Measurements from ENCODE around the gene CCDC110. TPM values are rescaled to one million over a fixed set of nuclear protein-coding genes. Genes with fewer than 3 reads are reported as not detected.

Gene CCDC110
- total and polyA plus RNA-seq, 7 donors, result 0.07 to 7.0 (median 0.65) TPM

GRCh38 chr4:185480016-185480732 is 8.6 kb upstream of the CCDC110 start:
- no peak for DNase-seq
- H3K27ac ChIP-seq, result peak overlapping the region; percentile 83
- peaks cover 30% of the 10 kb centered on the region for H3K4me1 ChIP-seq
- WGBS, 3 donors, result 28 to 34% (median 31%) methylated on average over 15 of the region's 15 CpGs
- intact Hi-C loops (cut with DNase I), result no loop called here
- ATAC-seq, result peak; percentile 29 to 54 (median 35)
- H3K27me3 ChIP-seq (ENCODE audit: insufficient read depth in 3 of 3, low read length in 2 of 3), result no peaks in the 10 kb centered on the region
- H3K36me3 ChIP-seq (ENCODE audit: insufficient read depth in 1 of 2, low read depth in 1 of 2), result no peaks in the 10 kb centered on the region
- no peaks in the 10 kb centered on the region for H3K9me3 ChIP-seq
- H3K4me3 ChIP-seq, result peak overlapping the region; percentile 50
- TF ChIP-seq CTCF (IDR thresholded peaks at IDR 0.05), result no peak

GRCh38 chr4:185479507-185479971 is 8.0 kb upstream of the CCDC110 start:
- Histone ChIP-seq H3K27me3 (ENCODE audit: insufficient read depth in 3 of 3, low read length in 2 of 3) (no peaks in the 10 kb centered on the region), H3K9me3 (no peaks in the 10 kb centered on the region), H3K4me1 (peaks cover 30% of the 10 kb centered on the region), H3K27ac (peak overlapping the region; percentile 83), H3K4me3 (peak overlapping the region; percentile 50), H3K36me3 (ENCODE audit: insufficient read depth in 1 of 2, low read depth in 1 of 2) (no peaks in the 10 kb centered on the region)
- intact Hi-C loops (cut with DNase I), result no loop called here
- WGBS, 3 donors, result 26 to 30% (median 29%) methylated on average over 1 of the region's 1 CpG
- DNase-seq (no peak), ATAC-seq (peak; percentile 84 to 93 (median 88))
- TF ChIP-seq CTCF (IDR thresholded peaks at IDR 0.05), result no peak

- H3K27ac ChIP-seq, result no peak overlapping the region
- no peak for TF ChIP-seq CTCF (IDR thresholded peaks at IDR 0.05)
- H3K36me3 ChIP-seq (ENCODE audit: insufficient read depth in 1 of 2, low read depth in 1 of 2), result no peaks in the 10 kb centered on the region
- 94 to 100% (median 98%) methylated on average over 8 of the region's 8 CpGs for WGBS, 3 donors
- no peaks in the 10 kb centered on the region for H3K27me3 ChIP-seq (ENCODE audit: insufficient read depth in 3 of 3, low read length in 2 of 3)
- DNase-seq (no peak), ATAC-seq (no peak)
- intact Hi-C loops (cut with DNase I), result loop anchor here (5.0 kb wide), 2 partner anchors 124 to 564 kb away; no protein-coding TSS in a partner anchor
- no peaks in the 10 kb centered on the region for H3K9me3 ChIP-seq
- H3K4me1 ChIP-seq, result no peaks in the 10 kb centered on the region
- no peak overlapping the region for H3K4me3 ChIP-seq
Observed at GRCh38 chr4:185473247-185473646, 1.7 kb upstream of the CCDC110 start.

- peak overlapping the region; percentile 74 for H3K4me3 ChIP-seq
- no peaks in the 10 kb centered on the region for H3K27me3 ChIP-seq (ENCODE audit: insufficient read depth in 3 of 3, low read length in 2 of 3)
- H3K36me3 ChIP-seq (ENCODE audit: insufficient read depth in 1 of 2, low read depth in 1 of 2), result no peaks in the 10 kb centered on the region
- H3K27ac ChIP-seq, result peak overlapping the region; percentile 83
- H3K4me1 ChIP-seq, result no peaks in the 10 kb centered on the region
- DNase-seq, result no peak
- TF ChIP-seq CTCF (IDR thresholded peaks at IDR 0.05), result no peak
- 20 to 49% (median 27%) methylated on average over 10 of the region's 10 CpGs for WGBS, 3 donors
- H3K9me3 ChIP-seq, result no peaks in the 10 kb centered on the region
- intact Hi-C loops (cut with DNase I), result loop anchor here (5.0 kb wide), 2 partner anchors 125 to 565 kb away; no protein-coding TSS in a partner anchor
- ATAC-seq, result no peak
Observed at GRCh38 chr4:185472103-185472542, 590 bp upstream of the CCDC110 start.

Measured in psoas muscle (tissue), 8 donors.